Fibroblast of the conjunctiva (primary cell): Measurements from ENCODE around the gene CCNY.
"Not testable (repeated sequence)": the region's sequence is repeated elsewhere in the genome, so short reads cannot be mapped to it uniquely, and the experiment has no call there.

Source experiments
- DNase-seq: peaks from one replicate; pipeline ENCODE4 v3.0.0-alpha.2; 2010; ENCODE audit warnings: low read depth

CCNY gene

GRCh38 chr10:35354257-35354656 is 17.9 kb downstream of the CCNY start:
- not testable (repeated sequence) for DNase-seq

GRCh38 chr10:35355971-35356724 is 19.8 kb downstream of the CCNY start:
- no peak for DNase-seq

GRCh38 chr10:35356725-35357092 is 20.4 kb downstream of the CCNY start:
- DNase-seq: no peak

- no peak for DNase-seq
Measured at GRCh38 chr10:35359056-35359455, 22.7 kb downstream of the CCNY start.

- no peak for DNase-seq
Measured at GRCh38 chr10:35359873-35360272, 23.6 kb downstream of the CCNY start.

- no peak for DNase-seq
Measured at GRCh38 chr10:35362701-35363350, 26.5 kb downstream of the CCNY start.

GRCh38 chr10:35363587-35363986 is 27.3 kb downstream of the CCNY start:
- DNase-seq: no peak

GRCh38 chr10:35364808-35365207 is 28.5 kb downstream of the CCNY start:
- no peak for DNase-seq

GRCh38 chr10:35365994-35366393 is 29.7 kb downstream of the CCNY start:
- DNase-seq: no peak

- no peak for DNase-seq
Measured at GRCh38 chr10:35367107-35367859, 31.0 kb downstream of the CCNY start.

GRCh38 chr10:35367982-35368381 is 31.7 kb downstream of the CCNY start:
- DNase-seq: no peak

- DNase-seq: no peak
Measured at GRCh38 chr10:35368485-35369048, 32.3 kb downstream of the CCNY start.

GRCh38 chr10:35369049-35369611 is 32.8 kb downstream of the CCNY start:
- no peak for DNase-seq

GRCh38 chr10:35371731-35372130 is 35.4 kb downstream of the CCNY start:
- no peak for DNase-seq

- DNase-seq: no peak
Measured at GRCh38 chr10:35372329-35372728, 36.0 kb downstream of the CCNY start.

- no peak for DNase-seq
Measured at GRCh38 chr10:35375091-35375765, 38.9 kb downstream of the CCNY start.

GRCh38 chr10:35377050-35377728 is 40.9 kb downstream of the CCNY start:
- no peak for DNase-seq

- no peak for DNase-seq
Measured at GRCh38 chr10:35378541-35379210, 42.4 kb downstream of the CCNY start.

- DNase-seq: no peak
Measured at GRCh38 chr10:35379226-35380137, 43.2 kb downstream of the CCNY start.

GRCh38 chr10:35382096-35382495 is 45.8 kb downstream of the CCNY start:
- DNase-seq: no peak
